Ishikawa (cell line): ENCODE results near the gene EIPR1.

ENCODE experiments used
- CREB1 ChIP-seq: IDR thresholded peaks from 2 replicates; pipeline ENCODE4 v1.6.1; 2012; ENCODE audit warnings: low read depth
- EP300 ChIP-seq: IDR thresholded peaks from 2 replicates; pipeline ENCODE4 v1.6.1; 2012; ENCODE audit warnings: borderline replicate concordance
- TF ChIP-seq, protein P1 (sequence below): IDR thresholded peaks from 2 replicates; pipeline ENCODE4 v1.6.1; 2012
- TF ChIP-seq, protein P2 (sequence below): IDR thresholded peaks from 2 replicates; pipeline ENCODE4 v1.6.1; 2012; ENCODE audit warnings: low read depth, mild to moderate bottlenecking

DNA sequence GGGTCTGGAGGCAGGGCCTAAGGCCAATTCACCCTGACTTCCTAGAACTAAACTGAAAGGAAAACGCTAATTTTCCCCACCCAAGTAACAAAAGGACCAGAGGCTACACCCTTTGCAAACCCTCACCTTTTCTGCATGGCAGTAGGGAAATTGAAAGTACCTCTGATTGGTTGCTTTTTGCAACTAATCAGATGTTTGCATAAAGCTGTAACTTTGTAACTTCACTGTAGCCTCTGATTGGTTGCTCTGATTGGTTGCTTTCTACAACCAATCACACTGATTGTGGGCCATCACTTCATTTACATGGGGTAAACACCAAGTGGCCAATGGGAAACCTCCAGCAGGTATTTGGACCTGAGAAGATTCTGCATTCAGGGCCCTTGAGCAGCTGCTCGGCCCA is 20.8 kb downstream of the EIPR1 start:
- TF ChIP-seq EP300 (no peak), CREB1 (no peak)
- TF ChIP-seq, protein P1, sequence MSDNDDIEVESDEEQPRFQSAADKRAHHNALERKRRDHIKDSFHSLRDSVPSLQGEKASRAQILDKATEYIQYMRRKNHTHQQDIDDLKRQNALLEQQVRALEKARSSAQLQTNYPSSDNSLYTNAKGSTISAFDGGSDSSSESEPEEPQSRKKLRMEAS = no peak
- TF ChIP-seq, protein P2, sequence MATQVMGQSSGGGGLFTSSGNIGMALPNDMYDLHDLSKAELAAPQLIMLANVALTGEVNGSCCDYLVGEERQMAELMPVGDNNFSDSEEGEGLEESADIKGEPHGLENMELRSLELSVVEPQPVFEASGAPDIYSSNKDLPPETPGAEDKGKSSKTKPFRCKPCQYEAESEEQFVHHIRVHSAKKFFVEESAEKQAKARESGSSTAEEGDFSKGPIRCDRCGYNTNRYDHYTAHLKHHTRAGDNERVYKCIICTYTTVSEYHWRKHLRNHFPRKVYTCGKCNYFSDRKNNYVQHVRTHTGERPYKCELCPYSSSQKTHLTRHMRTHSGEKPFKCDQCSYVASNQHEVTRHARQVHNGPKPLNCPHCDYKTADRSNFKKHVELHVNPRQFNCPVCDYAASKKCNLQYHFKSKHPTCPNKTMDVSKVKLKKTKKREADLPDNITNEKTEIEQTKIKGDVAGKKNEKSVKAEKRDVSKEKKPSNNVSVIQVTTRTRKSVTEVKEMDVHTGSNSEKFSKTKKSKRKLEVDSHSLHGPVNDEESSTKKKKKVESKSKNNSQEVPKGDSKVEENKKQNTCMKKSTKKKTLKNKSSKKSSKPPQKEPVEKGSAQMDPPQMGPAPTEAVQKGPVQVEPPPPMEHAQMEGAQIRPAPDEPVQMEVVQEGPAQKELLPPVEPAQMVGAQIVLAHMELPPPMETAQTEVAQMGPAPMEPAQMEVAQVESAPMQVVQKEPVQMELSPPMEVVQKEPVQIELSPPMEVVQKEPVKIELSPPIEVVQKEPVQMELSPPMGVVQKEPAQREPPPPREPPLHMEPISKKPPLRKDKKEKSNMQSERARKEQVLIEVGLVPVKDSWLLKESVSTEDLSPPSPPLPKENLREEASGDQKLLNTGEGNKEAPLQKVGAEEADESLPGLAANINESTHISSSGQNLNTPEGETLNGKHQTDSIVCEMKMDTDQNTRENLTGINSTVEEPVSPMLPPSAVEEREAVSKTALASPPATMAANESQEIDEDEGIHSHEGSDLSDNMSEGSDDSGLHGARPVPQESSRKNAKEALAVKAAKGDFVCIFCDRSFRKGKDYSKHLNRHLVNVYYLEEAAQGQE = no peak
